ENCODE data around the gene AP2B1.
"Not testable (repeated sequence)": the region's sequence is repeated elsewhere in the genome, so short reads cannot be mapped to it uniquely, and the experiment has no call there.

- not testable (repeated sequence) for TF ChIP-seq CTCF, POLR2A (IDR thresholded peaks at IDR 0.05)
These were observed 164.4 kb downstream of the AP2B1 start for GRCh38 chr17:35751541-35751940.

All from body of pancreas (tissue), 4 donors.